PFSK-1 (cell line): ENCODE measurements around the gene APOA4.

Source experiments
- POLR2AphosphoS5 ChIP-seq: IDR thresholded peaks from 2 replicates; pipeline ENCODE4 v1.6.1; 2012; ENCODE audit warnings: low read depth, mild to moderate bottlenecking, control low read depth, low read length, moderate library complexity
- REST ChIP-seq, 2 experiments: IDR thresholded peaks; 2 replicates each; pipeline versions ENCODE4 v1.6.1 to v1.8.0; 2011 to 2012; ENCODE audit warnings: low read depth in 2 of 2, low read length in 2 of 2, control low read depth in 1 of 2, inconsistent platforms in 1 of 2, mild to moderate bottlenecking in 1 of 2, moderate library complexity in 1 of 2; ENCODE audit not compliant: insufficient read depth in 1 of 2
- SIN3A ChIP-seq: IDR thresholded peaks from 2 replicates; pipeline ENCODE4 v1.6.1; 2012; ENCODE audit warnings: mild to moderate bottlenecking, low read length, moderate library complexity, borderline replicate concordance; ENCODE audit not compliant: insufficient read depth
- TAF1 ChIP-seq: IDR thresholded peaks from 2 replicates; pipeline ENCODE4 v1.6.1; 2012; ENCODE audit warnings: low read length, control low read depth, borderline replicate concordance; ENCODE audit not compliant: insufficient read depth

DNA sequence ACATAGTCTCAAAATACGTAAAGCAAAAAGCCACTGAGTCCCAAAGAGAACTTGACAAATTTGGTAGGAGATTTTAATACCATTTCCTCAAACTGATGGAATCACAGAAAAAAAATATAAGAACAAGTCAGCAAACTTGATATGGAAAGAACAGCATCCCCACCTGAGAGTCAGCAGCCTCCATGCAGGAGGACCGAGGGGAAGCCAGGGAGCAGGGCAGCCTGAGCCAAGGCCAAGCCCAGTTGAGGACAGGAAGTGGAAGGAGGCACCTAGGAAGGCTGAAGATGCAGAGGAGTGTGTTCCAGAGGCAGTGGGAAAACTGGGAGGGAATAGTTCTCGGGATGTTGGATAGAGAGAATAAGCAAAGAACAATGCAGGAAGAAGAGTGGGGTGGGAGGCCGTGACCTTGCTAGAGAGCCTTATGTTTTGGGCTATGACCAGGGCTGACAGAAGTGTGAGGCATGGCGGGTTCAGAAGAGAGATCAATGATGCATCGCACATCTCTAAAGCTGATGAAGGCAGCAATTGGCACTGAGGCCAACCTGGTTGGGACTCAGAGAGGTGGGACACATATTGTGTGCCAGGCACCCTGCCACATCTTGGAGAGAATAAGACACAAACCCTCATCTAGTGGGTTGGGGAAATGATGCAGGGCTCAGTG, 15.4 kb downstream of the APOA4 start:
- TF ChIP-seq SIN3A, result no peak
- no peak for TF ChIP-seq REST (IDR thresholded peaks at IDR 0.05; ENCODE audit: insufficient read depth in 1 of 2, low read depth in 2 of 2, low read length in 2 of 2)
- no peak for TF ChIP-seq POLR2AphosphoS5
- no peak for TF ChIP-seq TAF1
